GM19193 (cell line): ENCODE data around the gene ASNS.

ENCODE experiments used
- POLR2A ChIP-seq: IDR thresholded peaks from 4 replicates; pipeline ENCODE4 v1.6.1; 2011; ENCODE audit not compliant: insufficient read depth, insufficient read length; ENCODE audit errors: extremely low read depth

Gene ASNS

DNA sequence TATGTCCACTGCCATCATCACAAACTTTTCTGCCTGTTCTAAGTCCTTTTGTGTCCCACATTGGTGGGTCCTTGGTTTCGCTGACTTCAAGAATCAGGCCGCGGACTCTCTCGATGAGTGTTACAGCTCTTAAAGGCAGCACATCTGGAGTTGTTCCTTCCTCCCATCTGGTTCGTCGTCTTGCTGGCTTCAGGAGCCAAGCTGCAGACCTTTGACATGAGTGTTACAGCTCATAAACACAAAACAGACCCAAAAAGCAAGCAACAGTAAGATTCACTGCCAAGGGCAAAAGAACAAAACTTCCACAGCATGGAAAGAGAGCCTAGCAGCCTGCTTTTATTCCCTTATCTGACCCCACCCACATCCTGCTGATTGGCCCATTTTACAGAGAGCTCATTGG lies 30.2 kb downstream of the ASNS start:
- TF ChIP-seq POLR2A = no peak

DNA sequence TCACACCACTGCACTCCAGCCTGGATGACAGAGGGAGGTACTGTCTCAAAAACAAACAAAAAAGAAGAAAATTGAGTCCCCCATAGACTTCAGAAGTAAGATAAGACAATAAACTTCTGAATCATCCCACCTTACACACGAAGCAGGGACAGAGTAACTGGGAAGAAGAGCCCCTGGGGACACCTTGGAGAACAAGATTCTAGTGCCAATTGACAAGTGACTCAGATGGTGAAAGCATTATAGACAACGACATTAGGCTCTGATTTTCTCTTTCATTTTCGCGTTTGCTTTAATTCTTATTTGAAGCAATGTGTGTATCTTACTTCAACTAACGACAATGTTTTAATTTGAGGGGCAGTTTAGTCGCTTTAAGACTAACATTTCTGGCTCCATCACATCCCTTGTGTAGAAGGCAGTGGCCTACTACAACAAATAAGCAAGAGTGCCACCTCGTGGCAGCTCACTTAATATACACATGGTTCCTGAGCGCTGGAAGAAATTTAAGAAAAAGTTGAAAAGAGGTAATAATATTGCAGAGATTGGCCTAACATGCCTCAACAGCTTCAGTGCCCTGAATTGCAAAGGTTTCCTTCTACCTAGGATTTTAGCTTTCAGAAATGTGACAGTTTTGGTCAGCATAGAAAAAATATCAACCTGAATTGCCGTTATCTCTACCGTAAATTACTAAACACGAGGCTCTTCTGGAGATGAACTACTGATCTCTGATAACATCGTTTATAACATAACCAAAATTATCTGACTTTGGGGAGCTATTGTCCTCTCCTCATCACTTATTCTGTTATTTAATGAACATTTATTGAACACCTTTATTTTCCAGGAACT lies 36.7 kb downstream of the ASNS start:
- TF ChIP-seq POLR2A = no peak

DNA sequence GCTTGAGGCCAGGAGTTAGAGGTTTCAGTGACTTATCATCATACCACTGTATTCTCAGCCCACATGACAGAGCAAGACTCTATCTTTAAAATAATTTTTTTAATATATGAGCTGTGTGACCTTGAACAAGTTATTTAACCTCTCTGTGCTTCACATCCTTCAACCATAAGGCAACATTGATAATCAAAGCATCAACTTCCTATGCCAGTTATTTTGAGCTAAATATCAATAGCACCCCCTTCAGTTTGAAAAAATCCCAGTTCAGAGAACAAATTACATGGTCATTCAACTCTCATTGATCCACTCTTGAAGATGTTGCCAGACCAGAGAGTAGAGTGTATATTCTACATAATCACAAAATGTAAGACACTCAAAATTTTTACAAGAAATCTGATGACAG lies 53.0 kb downstream of the ASNS start:
- TF ChIP-seq POLR2A = no peak

DNA sequence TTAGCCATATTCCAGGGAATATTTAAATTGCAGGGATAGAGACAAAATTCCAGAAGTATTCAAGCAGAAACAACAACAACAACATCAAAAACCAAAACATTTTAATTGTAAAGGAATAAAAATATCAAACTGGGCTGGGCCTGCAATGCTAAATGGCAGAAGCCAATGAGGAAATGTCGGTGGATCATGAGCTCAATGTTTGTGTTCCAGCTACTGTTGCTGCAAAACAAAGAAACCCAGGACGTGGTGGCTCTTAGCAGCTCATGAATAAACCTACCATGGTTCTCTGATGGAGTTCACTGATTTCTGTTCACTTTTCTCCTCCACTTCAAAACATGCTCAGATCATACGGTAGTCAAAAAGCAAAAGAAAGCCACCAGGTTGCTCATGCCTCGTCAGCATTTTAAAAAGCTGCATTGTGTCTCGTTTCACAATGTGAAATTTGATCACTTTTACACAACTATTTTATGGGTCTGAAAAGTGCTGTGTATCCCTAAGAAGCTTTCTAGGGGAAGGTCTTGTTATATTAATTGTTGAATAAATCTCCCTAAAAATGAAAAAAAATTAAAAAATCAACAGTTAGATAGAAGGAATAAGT lies 54.0 kb downstream of the ASNS start:
- no peak for TF ChIP-seq POLR2A
